ENCODE measurements around the gene NUP133. TPM values are rescaled to one million over a fixed set of nuclear protein-coding genes. Genes with fewer than 3 reads are reported as not detected.

The NUP133 gene
- total and polyA plus RNA-seq, 10 of the 15 experiments (the other 5 are each of a cell fraction or from before 2014, with no cell fraction given): 10.9 to 45.4 (median 29.2) TPM

DNA sequence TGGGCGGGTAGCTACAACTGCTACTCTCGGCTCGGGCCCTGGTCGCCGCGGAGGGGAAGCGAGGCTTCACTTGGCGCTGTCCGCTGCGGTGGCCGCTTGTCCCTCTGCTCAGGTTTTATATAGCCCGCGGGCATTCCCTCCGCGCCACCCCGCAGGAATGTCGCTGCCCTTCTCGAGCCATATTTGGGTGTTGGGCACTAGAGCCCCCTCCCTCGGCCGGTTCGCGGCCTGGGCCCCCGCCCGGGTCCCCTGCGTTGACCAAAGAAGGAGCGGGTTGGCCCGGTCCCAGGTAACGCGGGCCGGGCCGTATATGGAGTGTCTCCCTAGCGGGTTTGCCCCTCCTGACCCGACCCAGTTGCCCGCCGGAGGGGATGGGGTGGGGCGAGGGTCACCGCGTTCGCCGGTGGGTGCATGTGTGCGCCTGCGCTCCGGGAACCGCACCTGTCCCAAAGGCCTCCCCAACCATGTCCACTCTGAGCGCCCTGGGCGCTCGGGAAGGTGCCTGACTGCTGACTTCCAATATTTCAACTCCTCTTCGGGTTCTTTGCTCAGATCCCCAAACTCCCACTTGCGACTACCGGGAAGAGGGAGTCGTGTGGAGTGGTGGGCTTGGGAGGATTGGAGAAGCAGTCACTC is 74.0 kb downstream of the NUP133 start, which contains the start of gene ACTA1:
Gene ACTA1, minus strand, starts transcription at position 90 of the 636 bp plus-strand sequence. CDS start 979 bp downstream, outside the sequence.
- DNase-seq (ENCODE audit: low read depth, low spot score) (no peak), FAIRE-seq (no peak), ATAC-seq (no peak)
- Histone ChIP-seq H3K9ac (ENCODE audit: control insufficient read depth, insufficient read depth, low read length) (no peak within 1 kb of the TSS), H3K4me2 (ENCODE audit: control insufficient read depth, insufficient read depth) (no peak within 1 kb of the TSS), H3K79me2 (ENCODE audit: control insufficient read depth, insufficient read depth, low read length) (no peaks in the 10 kb centered on the region), H3K4me3 (no peak within 1 kb of the TSS), H3K9me3 (replicated peaks; ENCODE audit: control insufficient read depth, insufficient read depth, low read length) (peaks cover 8% of the 10 kb centered on the region; the same call in 1 of the 3 replicates), H2AFZ (ENCODE audit: control insufficient read depth, low read depth, low read length) (no peak within 1 kb of the TSS), H3K36me3 (ENCODE audit: control insufficient read depth in 2 of 2, insufficient read depth in 2 of 2, low read length in 1 of 2) (no peaks in the 10 kb centered on the region), H4K20me1 (ENCODE audit: control insufficient read depth, insufficient read depth) (peaks cover 4% of the 10 kb centered on the region; the same call in 1 of the 2 replicates), H3K27ac (ENCODE audit: control insufficient read depth, insufficient read depth) (no peak within 1 kb of the TSS), H3K4me1 (ENCODE audit: control insufficient read depth, insufficient read depth, low read length) (no peaks in the 10 kb centered on the region), H3K27me3 (replicated peaks in 1 of 2; ENCODE audit: control insufficient read depth in 2 of 2, insufficient read depth in 2 of 2, low read length in 1 of 2) (peaks cover 12 to 14% of the 10 kb centered on the region in 2 experiments)
- 16% methylated on average over 50 of the region's 51 CpGs for WGBS (ENCODE audit: insufficient coverage, insufficient replicate concordance, low lambda C conversion rate, missing lambda C conversion rate)
- intact Hi-C loops (cut with micrococcal nuclease; ENCODE audit: unreplicated experiment) (no loop called here), in situ Hi-C loops (cut with MboI) (no loop called here)
- BruUV-seq (replicated peaks): no TSS peak
- POLR2A ChIA-PET: no interaction called here
- SMC1A ChIA-PET (ENCODE audit: uncharacterized antibody, unreplicated experiment): no interaction called here
- RAD21 ChIA-PET (ENCODE audit: unreplicated experiment): no interaction called here
- CTCF ChIA-PET: no interaction called here
- TF ChIP-seq, protein P1, sequence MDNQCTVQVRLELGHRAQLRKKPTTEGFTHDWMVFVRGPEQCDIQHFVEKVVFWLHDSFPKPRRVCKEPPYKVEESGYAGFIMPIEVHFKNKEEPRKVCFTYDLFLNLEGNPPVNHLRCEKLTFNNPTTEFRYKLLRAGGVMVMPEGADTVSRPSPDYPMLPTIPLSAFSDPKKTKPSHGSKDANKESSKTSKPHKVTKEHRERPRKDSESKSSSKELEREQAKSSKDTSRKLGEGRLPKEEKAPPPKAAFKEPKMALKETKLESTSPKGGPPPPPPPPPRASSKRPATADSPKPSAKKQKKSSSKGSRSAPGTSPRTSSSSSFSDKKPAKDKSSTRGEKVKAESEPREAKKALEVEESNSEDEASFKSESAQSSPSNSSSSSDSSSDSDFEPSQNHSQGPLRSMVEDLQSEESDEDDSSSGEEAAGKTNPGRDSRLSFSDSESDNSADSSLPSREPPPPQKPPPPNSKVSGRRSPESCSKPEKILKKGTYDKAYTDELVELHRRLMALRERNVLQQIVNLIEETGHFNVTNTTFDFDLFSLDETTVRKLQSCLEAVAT (IDR thresholded peaks at IDR 0.05): no peak
- TF ChIP-seq NBN (IDR thresholded peaks at IDR 0.05) (no peak), SUPT20H (IDR thresholded peaks at IDR 0.05; ENCODE audit: borderline replicate concordance, control insufficient read depth, low read depth, low read length) (no peak), ZNF622 (IDR thresholded peaks at IDR 0.05) (no peak), TCF12 (IDR thresholded peaks at IDR 0.05; ENCODE audit: low read depth, low read length) (no peak), KLF5 (IDR thresholded peaks at IDR 0.05; ENCODE audit: partially characterized antibody) (no peak), TAF1 (IDR thresholded peaks at IDR 0.05; ENCODE audit: borderline replicate concordance, low read depth, low read length) (no peak), NR2F1 (conservative IDR thresholded peaks at IDR 0.05) (no peak), CREM (IDR thresholded peaks at IDR 0.05; ENCODE audit: low read depth) (no peak), POLR2AphosphoS5 (IDR thresholded peaks at IDR 0.05; ENCODE audit: low read length) (no peak), NRF1 (conservative IDR thresholded peaks at IDR 0.05; ENCODE audit: low read depth, low read length) (no peak), BRCA1 (IDR thresholded peaks at IDR 0.05; ENCODE audit: low read depth, low read length) (no peak), HDGF (IDR thresholded peaks at IDR 0.05) (no peak)
- TF ChIP-seq, protein P2, sequence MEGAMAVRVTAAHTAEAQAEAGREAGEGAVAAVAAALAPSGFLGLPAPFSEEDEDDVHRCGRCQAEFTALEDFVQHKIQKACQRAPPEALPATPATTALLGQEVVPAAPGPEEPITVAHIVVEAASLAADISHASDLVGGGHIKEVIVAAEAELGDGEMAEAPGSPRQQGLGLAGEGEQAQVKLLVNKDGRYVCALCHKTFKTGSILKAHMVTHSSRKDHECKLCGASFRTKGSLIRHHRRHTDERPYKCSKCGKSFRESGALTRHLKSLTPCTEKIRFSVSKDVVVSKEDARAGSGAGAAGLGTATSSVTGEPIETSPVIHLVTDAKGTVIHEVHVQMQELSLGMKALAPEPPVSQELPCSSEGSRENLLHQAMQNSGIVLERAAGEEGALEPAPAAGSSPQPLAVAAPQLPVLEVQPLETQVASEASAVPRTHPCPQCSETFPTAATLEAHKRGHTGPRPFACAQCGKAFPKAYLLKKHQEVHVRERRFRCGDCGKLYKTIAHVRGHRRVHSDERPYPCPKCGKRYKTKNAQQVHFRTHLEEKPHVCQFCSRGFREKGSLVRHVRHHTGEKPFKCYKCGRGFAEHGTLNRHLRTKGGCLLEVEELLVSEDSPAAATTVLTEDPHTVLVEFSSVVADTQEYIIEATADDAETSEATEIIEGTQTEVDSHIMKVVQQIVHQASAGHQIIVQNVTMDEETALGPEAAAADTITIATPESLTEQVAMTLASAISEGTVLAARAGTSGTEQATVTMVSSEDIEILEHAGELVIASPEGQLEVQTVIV (IDR thresholded peaks at IDR 0.05; ENCODE audit: borderline replicate concordance, partially characterized antibody): no peak
- TF ChIP-seq, protein P3, sequence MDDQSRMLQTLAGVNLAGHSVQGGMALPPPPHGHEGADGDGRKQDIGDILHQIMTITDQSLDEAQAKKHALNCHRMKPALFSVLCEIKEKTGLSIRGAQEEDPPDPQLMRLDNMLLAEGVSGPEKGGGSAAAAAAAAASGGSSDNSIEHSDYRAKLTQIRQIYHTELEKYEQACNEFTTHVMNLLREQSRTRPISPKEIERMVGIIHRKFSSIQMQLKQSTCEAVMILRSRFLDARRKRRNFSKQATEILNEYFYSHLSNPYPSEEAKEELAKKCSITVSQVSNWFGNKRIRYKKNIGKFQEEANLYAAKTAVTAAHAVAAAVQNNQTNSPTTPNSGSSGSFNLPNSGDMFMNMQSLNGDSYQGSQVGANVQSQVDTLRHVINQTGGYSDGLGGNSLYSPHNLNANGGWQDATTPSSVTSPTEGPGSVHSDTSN (IDR thresholded peaks at IDR 0.05; ENCODE audit: insufficient replicate concordance, low read depth, low read length): no peak
- TF ChIP-seq, protein P4, sequence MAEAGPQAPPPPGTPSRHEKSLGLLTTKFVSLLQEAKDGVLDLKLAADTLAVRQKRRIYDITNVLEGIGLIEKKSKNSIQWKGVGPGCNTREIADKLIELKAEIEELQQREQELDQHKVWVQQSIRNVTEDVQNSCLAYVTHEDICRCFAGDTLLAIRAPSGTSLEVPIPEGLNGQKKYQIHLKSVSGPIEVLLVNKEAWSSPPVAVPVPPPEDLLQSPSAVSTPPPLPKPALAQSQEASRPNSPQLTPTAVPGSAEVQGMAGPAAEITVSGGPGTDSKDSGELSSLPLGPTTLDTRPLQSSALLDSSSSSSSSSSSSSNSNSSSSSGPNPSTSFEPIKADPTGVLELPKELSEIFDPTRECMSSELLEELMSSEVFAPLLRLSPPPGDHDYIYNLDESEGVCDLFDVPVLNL (IDR thresholded peaks at IDR 0.05; ENCODE audit: low read depth, low read length): no peak
- TF ChIP-seq, protein P5, sequence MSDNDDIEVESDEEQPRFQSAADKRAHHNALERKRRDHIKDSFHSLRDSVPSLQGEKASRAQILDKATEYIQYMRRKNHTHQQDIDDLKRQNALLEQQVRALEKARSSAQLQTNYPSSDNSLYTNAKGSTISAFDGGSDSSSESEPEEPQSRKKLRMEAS (IDR thresholded peaks at IDR 0.05; ENCODE audit: low read depth, low read length): no peak
